Adrenal gland (tissue), 5 donors: ENCODE results near the gene HIP1.

ENCODE experiments used
- CTCF ChIP-seq, 6 experiments: fragments of 450-650 bp in 4 of 6; fragments of 200-600 bp in 2 of 6; sonication (generic) in 1 of 6; IDR thresholded peaks; 1 replicate in 5 of 6; 2 replicates in 1 of 6; pipeline versions ENCODE4 v1.5.1 to v1.8.0; 2016 to 2021; ENCODE audit warnings: antibody characterized with exemption in 6 of 6, mild to moderate bottlenecking in 2 of 6, moderate library complexity in 1 of 6
- POLR2A ChIP-seq, 2 donors: fragments of 450-650 bp; IDR thresholded peaks; one replicate each; pipeline ENCODE4 v1.6.1; 2017; ENCODE audit warnings: antibody characterized with exemption in 2 of 2, mild to moderate bottlenecking in 2 of 2, moderate library complexity in 1 of 2
- donor health status: DM: no; HTN: no; CAD: no.

GRCh38 chr7:75696263-75697037, 42.3 kb downstream of the HIP1 start:
- TF ChIP-seq CTCF (IDR thresholded peaks at IDR 0.05), result no peak
- no peak for TF ChIP-seq POLR2A (IDR thresholded peaks at IDR 0.05)
